K562 (cell line): ENCODE measurements around the gene NAA38. TPM values are rescaled to one million over a fixed set of nuclear protein-coding genes. Genes with fewer than 3 reads are reported as not detected.

Experiments
- ADNP ChIP-seq: fragments of 200-800 bp; sonication (Bioruptor generic); IDR thresholded peaks from 2 replicates; pipeline ENCODE4 v1.6.1; 2016; ENCODE audit warnings: missing genetic modification characterization, missing compliant biosample characterization
- ARID3B ChIP-seq: fragments of 250-450 bp; sonication (Bioruptor Pico); IDR thresholded peaks from 2 replicates; pipeline ENCODE4 v1.4.0; 2020; ENCODE audit warnings: borderline replicate concordance
- ASH1L ChIP-seq: fragments of 450-650 bp; IDR thresholded peaks from 2 replicates; pipeline ENCODE4 v1.6.1; 2018; ENCODE audit warnings: borderline replicate concordance, mild to moderate bottlenecking, low read depth; ENCODE audit not compliant: partially characterized antibody
- BCOR ChIP-seq: fragments of 450-650 bp; IDR thresholded peaks from 2 replicates; pipeline ENCODE4 v1.6.1; 2016
- BHLHE40 ChIP-seq: IDR thresholded peaks from 2 replicates; pipeline ENCODE4 v1.6.1; 2011; ENCODE audit warnings: low read length, improper control_type of control experiment
- CBX1 ChIP-seq: sonication (generic); IDR thresholded peaks from 2 replicates; pipeline ENCODE4 v1.6.1; 2016; ENCODE audit warnings: antibody characterized with exemption, low read depth, mild to moderate bottlenecking
- CBX8 ChIP-seq: fragments of 200-600 bp; sonication (generic); IDR thresholded peaks from 2 replicates; pipeline ENCODE4 v1.6.1; 2012; ENCODE audit warnings: borderline replicate concordance, mixed run types, low read depth, mild to moderate bottlenecking, moderate library complexity, mixed read lengths, low read length, control low read depth, inconsistent platforms; ENCODE audit not compliant: poor library complexity, severe bottlenecking; ENCODE audit errors: extremely low read depth
- KLF13 ChIP-seq: fragments of 450-650 bp; IDR thresholded peaks from 2 replicates; pipeline ENCODE4 v1.6.1; 2016; ENCODE audit warnings: missing genetic modification characterization, low read depth, mild to moderate bottlenecking, missing compliant biosample characterization, moderate library complexity, borderline replicate concordance
- MAFF ChIP-seq: IDR thresholded peaks from 2 replicates; pipeline ENCODE4 v1.6.1; 2012; ENCODE audit warnings: low read length, improper control_type of control experiment
- MAZ ChIP-seq, 2 experiments: fragments of 450-650 bp in 1 of 2; sonication (generic) in 1 of 2; formaldehyde crosslinking; IDR thresholded peaks in 1 of 2; conservative IDR thresholded peaks in 1 of 2; 2 replicates each; pipeline versions ENCODE4 v1.4.0 to v1.5.0; 2020; ENCODE audit warnings: mild to moderate bottlenecking in 1 of 2, missing genetic modification reagents in 1 of 2
- MCM3 ChIP-seq: fragments of 450-650 bp; IDR thresholded peaks from 2 replicates; pipeline ENCODE4 v1.6.1; 2016
- PHF20 ChIP-seq: fragments of 450-650 bp; IDR thresholded peaks from 2 replicates; pipeline ENCODE4 v1.6.1; 2018; ENCODE audit not compliant: partially characterized antibody
- RAD21 ChIP-seq, 2 experiments: fragments of 250-450 bp in 1 of 2; fragments of 450-650 bp in 1 of 2; sonication (Bioruptor Pico) in 1 of 2; formaldehyde crosslinking in 1 of 2; IDR thresholded peaks in 1 of 2; conservative IDR thresholded peaks in 1 of 2; 2 replicates each; pipeline versions ENCODE4 v1.4.0 to v1.8.0; 2020 to 2022; ENCODE audit warnings: mild to moderate bottlenecking in 2 of 2, moderate library complexity in 1 of 2
- RBBP5 ChIP-seq: fragments of 200-600 bp; sonication (generic); IDR thresholded peaks from 2 replicates; pipeline ENCODE4 v1.6.1; 2012; ENCODE audit warnings: borderline replicate concordance, mild to moderate bottlenecking, low read length, control low read depth, inconsistent platforms; ENCODE audit not compliant: insufficient read depth, poor library complexity, severe bottlenecking
- SIN3A ChIP-seq, 2 experiments: fragments of 150-350 bp in 1 of 2; IDR thresholded peaks; 2 replicates each; pipeline ENCODE4 v1.6.1; 2011 to 2016; ENCODE audit warnings: borderline replicate concordance in 2 of 2, low read depth in 2 of 2, low read length in 2 of 2, mild to moderate bottlenecking in 2 of 2, moderate library complexity in 2 of 2; ENCODE audit not compliant: control insufficient read depth in 1 of 2
- SNAPC5 ChIP-seq: fragments of 250-450 bp; sonication (Bioruptor Pico); IDR thresholded peaks from 2 replicates; pipeline ENCODE4 v1.8.0; 2021; ENCODE audit warnings: moderate library complexity, mild to moderate bottlenecking, inconsistent platforms
- SOX6 ChIP-seq: fragments of 450-650 bp; IDR thresholded peaks from 2 replicates; pipeline ENCODE4 v1.6.1; 2014; ENCODE audit warnings: mild to moderate bottlenecking
- TAF9B ChIP-seq: fragments of 450-650 bp; IDR thresholded peaks from 2 replicates; pipeline ENCODE4 v1.6.1; 2018; ENCODE audit warnings: mild to moderate bottlenecking; ENCODE audit not compliant: partially characterized antibody
- ZBTB7A ChIP-seq: IDR thresholded peaks from 2 replicates; pipeline ENCODE4 v1.6.1; 2011; ENCODE audit warnings: low read depth, mild to moderate bottlenecking, low read length, moderate library complexity, borderline replicate concordance; ENCODE audit not compliant: control insufficient read depth
- ZC3H4 ChIP-seq: sonication (generic); formaldehyde crosslinking; IDR thresholded peaks from 2 replicates; pipeline ENCODE4 v1.9.0; 2021; ENCODE audit warnings: missing genetic modification reagents, borderline replicate concordance
- ZKSCAN3 ChIP-seq: fragments of 250-450 bp; sonication (Bioruptor Pico); IDR thresholded peaks from 2 replicates; pipeline ENCODE4 v1.4.0; 2020
- ZNF253 ChIP-seq: fragments of 250-450 bp; sonication (Bioruptor Pico); conservative IDR thresholded peaks from 2 replicates; pipeline ENCODE4 v1.6.1; 2021; ENCODE audit warnings: mild to moderate bottlenecking
- polyA plus RNA-seq, 8 experiments: library from polyadenylated mRNA; depleted of rRNA in 4 of 8; stranded (reverse) in 5 of 8; unstranded in 3 of 8; fragments of >200 nt; fragmentation: Nextera tagmentation in 2 of 8; fragmentation: Illumina TruSeq in 1 of 8; extraction: Ambion mirVana in 2 of 8; extraction: Trizol in 1 of 8; gene quantifications; 2 replicates each; pipeline versions ENCODE4 v1.2.1 to v1.2.3, GENCODE V29; 2011 to 2014; ENCODE audit warnings: inconsistent platforms in 1 of 8, missing spikeins in 1 of 8
- total RNA-seq, 7 experiments: library from RNA; depleted of rRNA in 6 of 7; stranded (reverse); fragments of >200 nt in 6 of 7; fragmentation: Illumina TruSeq in 2 of 7; extraction: Trizol in 2 of 7; gene quantifications; 2 replicates each; pipeline versions ENCODE4 v1.2.1 to v1.2.3, GENCODE V29; 2011 to 2021; ENCODE audit warnings: low replicate concordance in 1 of 7
- TF ChIP-seq, protein P1 (sequence below): fragments of 150-350 bp; IDR thresholded peaks from 2 replicates; pipeline ENCODE4 v1.6.1; 2014; ENCODE audit warnings: low read depth, mild to moderate bottlenecking, low read length, borderline replicate concordance

The NAA38 gene
- total and polyA plus RNA-seq, 9 of the 15 experiments (the other 6 are each of a cell fraction or from before 2014, with no cell fraction given) = 16.4 to 99.8 (median 57.3) TPM

GRCh38 chr17:7833795-7834541 lies 23.4 kb downstream of the NAA38 start, which contains the start of gene KDM6B (continued):
- TF ChIP-seq SNAPC5 (CRISPR knock-in tag) = no peak
- no peak for TF ChIP-seq ADNP (tag)
- TF ChIP-seq CBX8 = no peak
- TF ChIP-seq PHF20 = no peak
- no peak for TF ChIP-seq ARID3B
- TF ChIP-seq, protein P1, sequence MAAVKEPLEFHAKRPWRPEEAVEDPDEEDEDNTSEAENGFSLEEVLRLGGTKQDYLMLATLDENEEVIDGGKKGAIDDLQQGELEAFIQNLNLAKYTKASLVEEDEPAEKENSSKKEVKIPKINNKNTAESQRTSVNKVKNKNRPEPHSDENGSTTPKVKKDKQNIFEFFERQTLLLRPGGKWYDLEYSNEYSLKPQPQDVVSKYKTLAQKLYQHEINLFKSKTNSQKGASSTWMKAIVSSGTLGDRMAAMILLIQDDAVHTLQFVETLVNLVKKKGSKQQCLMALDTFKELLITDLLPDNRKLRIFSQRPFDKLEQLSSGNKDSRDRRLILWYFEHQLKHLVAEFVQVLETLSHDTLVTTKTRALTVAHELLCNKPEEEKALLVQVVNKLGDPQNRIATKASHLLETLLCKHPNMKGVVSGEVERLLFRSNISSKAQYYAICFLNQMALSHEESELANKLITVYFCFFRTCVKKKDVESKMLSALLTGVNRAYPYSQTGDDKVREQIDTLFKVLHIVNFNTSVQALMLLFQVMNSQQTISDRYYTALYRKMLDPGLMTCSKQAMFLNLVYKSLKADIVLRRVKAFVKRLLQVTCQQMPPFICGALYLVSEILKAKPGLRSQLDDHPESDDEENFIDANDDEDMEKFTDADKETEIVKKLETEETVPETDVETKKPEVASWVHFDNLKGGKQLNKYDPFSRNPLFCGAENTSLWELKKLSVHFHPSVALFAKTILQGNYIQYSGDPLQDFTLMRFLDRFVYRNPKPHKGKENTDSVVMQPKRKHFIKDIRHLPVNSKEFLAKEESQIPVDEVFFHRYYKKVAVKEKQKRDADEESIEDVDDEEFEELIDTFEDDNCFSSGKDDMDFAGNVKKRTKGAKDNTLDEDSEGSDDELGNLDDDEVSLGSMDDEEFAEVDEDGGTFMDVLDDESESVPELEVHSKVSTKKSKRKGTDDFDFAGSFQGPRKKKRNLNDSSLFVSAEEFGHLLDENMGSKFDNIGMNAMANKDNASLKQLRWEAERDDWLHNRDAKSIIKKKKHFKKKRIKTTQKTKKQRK = no peak
- no peak for TF ChIP-seq ASH1L
- TF ChIP-seq ZBTB7A = no peak
- TF ChIP-seq SIN3A (IDR thresholded peaks at IDR 0.05; ENCODE audit: borderline replicate concordance in 2 of 2, control insufficient read depth in 1 of 2, low read depth in 2 of 2, low read length in 2 of 2) = peak in 1 of 2 experiments; percentile 57; a peak in 2 of 4 replicates
- no peak for TF ChIP-seq TAF9B
- TF ChIP-seq MAFF = no peak
- no peak for TF ChIP-seq ZNF253 (CRISPR knock-in tag)
- no peak for TF ChIP-seq RAD21 (CRISPR knock-in tag; conservative IDR thresholded peaks at IDR 0.05 in 1 of 2, IDR thresholded peaks at IDR 0.05 in 1 of 2)
- TF ChIP-seq CBX1 = no peak
- no peak for TF ChIP-seq MCM3
- TF ChIP-seq KLF13 = no peak
- 0 out of 2 replicates have a peak, but pooled peaks have one; percentile 14 for TF ChIP-seq BHLHE40
- TF ChIP-seq ZC3H4 (CRISPR knock-in tag) = no peak
- no peak for TF ChIP-seq RBBP5
- peak in 1 of 2 experiments; percentile 69; a peak in 2 of 4 replicates for TF ChIP-seq MAZ (CRISPR knock-in tag; conservative IDR thresholded peaks at IDR 0.05 in 1 of 2, IDR thresholded peaks at IDR 0.05 in 1 of 2)
- no peak for TF ChIP-seq BCOR
- no peak for TF ChIP-seq SOX6
- no peak for TF ChIP-seq ZKSCAN3
